ENCODE data around the gene AFF3.

AFF3 gene

DNA sequence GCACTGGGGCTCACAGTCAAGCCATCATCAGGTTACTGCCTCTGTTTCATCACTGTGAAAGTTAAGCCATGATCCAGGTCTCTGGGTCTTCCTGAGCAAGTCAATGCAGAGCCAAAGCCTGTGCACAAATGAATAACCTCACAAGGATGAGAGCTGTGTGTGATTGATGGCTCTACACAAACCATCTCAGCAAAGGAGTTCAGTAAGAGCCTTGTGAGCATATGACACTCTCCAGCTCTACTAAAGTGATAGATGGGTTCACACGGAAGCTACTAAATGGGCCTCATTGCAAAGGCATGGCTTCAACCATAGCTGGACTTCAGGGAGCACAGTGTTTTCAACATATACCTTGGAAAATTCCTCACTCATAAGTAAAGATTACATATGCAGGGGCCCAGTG, 101.5 kb downstream of the AFF3 start:
- DNase-seq, result no peak

- no peak for DNase-seq
Observed at GRCh38 chr2:100039291-100039980, 103.0 kb downstream of the AFF3 start.

DNA sequence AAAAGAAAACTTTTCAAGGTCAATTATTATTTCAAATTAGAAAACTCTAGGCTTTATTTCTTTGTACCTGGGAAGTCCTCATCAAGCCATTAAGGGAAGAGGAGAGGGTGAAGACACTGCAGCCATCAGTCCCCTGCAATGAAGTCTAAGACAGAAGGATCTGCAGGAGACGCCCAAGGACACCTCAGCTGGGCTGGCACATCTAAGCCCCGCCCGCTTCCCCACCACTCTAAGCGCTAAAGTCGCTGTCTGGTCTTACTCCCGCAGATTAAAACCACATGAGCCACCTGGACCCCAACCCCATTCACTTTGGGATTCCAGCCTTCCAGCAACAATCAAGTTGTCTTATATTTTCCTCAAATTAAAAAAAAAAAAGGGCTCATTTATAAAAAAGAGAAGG, 104.4 kb downstream of the AFF3 start:
- DNase-seq, result no peak

DNA sequence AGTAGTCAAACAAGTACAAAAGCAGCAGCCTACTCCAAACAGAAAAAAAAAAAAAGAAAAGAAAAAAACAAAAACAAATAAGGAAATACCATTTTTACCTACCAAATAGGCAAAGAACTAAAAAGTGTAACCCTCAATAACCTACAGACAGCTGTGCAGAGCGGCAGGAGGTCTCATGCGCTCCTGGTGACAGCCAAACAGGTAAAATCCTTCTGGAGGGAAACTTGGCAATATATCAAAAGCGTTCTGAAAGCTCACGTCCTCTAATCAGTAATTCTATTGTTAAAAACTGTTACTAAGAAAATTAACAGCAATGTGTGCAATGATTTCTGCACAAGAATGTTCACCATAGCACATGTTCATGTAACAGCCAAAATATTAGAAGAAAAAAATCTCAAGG, 105.6 kb downstream of the AFF3 start:
- DNase-seq, result no peak

DNA sequence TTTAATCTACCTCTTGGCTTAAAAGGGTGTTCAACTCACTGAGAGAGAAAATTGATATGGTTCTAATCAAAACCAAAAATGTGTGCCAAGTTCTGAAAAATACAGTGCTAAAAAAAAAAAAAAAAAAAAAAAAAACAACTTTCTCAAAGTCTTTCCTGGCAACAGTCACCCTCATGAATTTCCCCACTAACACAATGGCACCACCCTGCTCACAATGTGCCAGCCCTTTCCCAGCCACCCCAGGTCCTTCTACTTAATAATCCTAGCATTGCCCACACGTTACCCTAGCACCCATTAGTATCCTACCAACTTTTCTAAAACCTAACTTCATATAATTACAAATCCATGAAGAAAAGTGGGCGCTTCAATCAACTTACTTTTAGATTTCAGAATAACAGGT, 106.4 kb downstream of the AFF3 start:
- DNase-seq, result no peak

DNA sequence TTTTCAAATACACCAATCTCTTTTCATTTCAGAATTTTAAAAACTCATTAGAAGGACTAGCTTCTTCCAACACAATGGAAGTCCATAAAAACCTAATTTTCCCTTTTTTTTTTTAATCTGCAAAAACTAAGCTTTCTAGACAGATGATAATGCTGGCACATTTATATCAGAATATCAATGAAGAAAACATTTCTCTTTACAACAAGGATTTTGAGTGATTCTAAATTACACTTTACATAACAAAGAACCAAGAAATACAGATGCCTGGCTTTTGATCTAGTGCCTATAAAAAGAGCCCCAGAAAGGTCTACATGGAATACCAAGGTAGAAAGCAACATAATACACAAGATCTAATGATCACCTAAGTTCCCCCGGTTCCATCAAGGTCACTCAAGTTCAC, 108.0 kb downstream of the AFF3 start:
- DNase-seq, result no peak

- no peak for DNase-seq
Observed at GRCh38 chr2:100033976-100034375, 108.4 kb downstream of the AFF3 start.

DNA sequence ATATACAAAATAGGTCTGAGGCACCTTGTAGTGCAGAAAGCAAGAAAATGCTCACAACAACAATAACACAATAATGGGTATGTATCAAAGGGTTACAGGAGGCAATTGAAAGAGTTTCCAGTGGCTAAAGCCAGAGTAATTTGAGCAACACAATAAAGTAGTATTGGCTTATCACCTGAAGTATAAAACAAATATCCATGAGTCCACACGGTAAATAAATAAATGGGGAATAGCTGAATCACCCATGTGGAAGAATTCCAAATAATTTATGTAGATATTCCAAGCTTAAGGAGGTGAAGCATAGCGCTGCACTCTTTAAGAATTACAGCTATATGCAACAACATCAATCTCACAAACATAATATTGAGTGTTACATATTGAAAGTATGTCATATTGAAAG, 110.8 kb downstream of the AFF3 start:
- DNase-seq, result no peak

DNA sequence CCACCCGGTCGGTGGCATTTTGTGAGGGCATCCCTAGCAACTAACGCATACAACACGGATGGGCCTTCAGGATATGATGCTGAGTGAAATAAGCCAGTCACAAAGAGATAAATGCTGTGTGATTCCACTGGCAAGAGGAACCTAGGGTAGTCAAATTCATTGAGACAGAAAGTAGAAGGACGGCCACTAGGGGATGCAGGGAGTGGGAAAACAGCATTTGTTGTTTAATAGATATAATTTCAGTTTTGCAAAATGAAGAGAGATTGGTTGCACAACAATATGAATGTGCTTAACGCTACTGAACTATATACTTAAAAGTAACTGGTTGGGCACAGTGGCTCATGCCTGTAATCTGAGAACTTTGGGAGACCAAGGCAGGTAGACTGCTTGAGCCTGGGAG, 112.9 kb downstream of the AFF3 start:
- no peak for DNase-seq

DNA sequence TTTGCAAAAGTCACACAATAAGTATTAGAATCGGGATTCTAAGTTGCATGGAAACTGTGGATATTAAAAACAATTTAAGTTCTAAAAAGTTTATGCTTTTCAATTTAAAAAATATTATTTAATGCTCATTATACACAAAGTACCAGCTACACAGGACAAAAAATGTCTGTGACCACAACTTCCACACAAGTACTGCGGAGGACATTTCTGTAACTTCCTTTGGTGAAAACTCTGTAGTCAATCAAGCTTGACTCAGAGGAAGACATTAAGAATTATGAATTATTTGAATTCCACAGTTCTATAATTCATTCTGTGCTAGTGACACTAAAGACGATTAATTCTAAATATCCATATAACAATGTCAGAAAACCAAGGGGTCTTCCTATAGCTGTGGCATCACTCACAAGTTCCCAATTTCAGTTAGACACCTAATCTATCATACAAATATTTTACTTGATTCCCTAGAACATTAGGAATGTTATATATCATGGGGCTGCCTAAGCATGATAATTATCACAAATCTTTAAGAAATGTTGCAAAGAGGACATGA, 120.5 kb downstream of the AFF3 start:
- DNase-seq, result no peak

- no peak for DNase-seq
Observed at GRCh38 chr2:100019499-100019898, 122.9 kb downstream of the AFF3 start.

GRCh38 chr2:100018341-100019193, 123.8 kb downstream of the AFF3 start:
- DNase-seq, result no peak

- DNase-seq, result no peak
Observed at GRCh38 chr2:100017633-100018032, 124.8 kb downstream of the AFF3 start.

GRCh38 chr2:100016756-100017155, 125.6 kb downstream of the AFF3 start:
- no peak for DNase-seq

DNA sequence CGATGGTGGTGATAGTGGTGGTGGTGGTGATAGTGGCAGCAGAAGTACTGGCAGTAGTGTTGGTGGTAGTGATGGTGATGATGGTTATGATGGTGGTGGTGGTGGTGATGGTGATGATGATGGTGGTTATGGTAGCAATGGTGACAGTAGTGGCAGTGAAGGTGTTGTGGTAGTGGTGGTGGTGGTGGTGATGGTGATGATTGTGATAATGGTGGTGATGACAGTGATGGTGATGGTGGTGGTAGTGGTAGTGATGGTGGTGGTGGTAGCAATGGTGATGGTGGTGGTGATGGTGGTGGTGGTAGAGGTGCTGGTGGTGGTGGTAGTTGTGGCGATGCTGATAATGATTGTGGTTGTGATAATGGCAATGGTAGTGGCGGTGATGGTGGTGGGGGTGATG, 126.5 kb downstream of the AFF3 start:
- no peak for DNase-seq

GRCh38 chr2:100013892-100014677, 128.3 kb downstream of the AFF3 start:
- DNase-seq, result no peak

DNA sequence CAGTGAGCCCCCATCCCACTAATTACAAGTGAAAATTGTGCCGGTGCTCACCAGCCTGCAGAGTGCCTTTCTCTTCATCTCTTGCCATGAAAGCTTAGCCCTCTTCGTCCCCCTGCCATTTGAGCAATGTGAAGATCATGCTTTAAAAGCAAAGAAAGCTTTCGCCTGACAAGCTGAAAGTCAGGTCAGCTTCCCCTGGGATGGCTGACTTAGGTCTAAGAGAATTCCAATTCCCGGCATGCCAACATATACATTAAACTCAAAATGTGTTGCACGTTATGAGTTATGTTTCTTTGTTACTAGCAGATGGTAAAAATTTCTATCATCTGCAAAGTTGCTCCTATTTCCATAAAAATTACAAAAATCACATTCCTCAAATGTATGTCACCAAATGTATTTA, 129.8 kb downstream of the AFF3 start:
- no peak for DNase-seq

DNA sequence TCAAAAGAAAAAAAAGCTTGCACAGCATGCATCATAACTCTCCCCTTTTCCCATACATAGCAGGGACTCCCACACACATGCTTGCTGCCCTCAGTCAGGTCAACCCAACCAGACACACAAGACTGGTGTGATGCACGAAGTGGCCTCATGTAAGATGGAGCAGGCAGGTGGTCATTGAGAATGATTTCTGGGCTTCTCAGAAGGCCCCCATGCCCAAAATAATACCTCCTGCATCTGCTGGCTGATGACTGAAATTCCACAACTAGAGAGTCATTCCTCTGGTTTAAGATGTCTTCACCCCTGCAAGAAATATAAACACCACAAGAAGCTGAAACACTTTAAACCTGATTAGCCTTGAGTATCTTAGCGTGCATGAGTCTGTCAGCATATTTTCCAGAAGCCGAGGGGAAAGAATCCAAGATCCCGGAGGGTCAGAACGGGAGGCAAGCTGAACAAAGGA, 131.1 kb downstream of the AFF3 start:
- no peak for DNase-seq

GRCh38 chr2:100010606-100011005, 131.8 kb downstream of the AFF3 start:
- no peak for DNase-seq

DNA sequence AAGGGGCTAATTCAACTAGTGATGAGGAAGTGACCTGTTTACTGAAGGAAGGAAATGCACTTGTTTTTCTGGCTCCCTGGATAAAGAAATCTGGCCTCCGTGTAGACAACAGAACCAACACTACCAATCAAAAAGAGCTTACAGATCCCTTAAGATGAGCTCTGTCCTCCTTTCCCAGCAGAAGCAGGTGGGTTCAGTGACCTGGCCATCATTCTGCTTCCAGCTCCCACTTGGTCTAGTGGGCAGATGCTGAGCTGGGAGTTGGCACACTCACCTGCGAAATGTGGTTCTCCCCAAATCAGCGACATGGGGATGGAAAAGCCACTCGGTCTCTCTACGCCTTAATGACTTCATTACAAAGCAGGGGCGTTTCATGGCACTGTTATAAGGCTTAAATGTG, 132.6 kb downstream of the AFF3 start:
- DNase-seq, result no peak

GRCh38 chr2:100008956-100009355, 133.4 kb downstream of the AFF3 start:
- DNase-seq, result peak; percentile 5

- DNase-seq, result no peak
Observed at GRCh38 chr2:100006516-100006915, 135.9 kb downstream of the AFF3 start.

DNA sequence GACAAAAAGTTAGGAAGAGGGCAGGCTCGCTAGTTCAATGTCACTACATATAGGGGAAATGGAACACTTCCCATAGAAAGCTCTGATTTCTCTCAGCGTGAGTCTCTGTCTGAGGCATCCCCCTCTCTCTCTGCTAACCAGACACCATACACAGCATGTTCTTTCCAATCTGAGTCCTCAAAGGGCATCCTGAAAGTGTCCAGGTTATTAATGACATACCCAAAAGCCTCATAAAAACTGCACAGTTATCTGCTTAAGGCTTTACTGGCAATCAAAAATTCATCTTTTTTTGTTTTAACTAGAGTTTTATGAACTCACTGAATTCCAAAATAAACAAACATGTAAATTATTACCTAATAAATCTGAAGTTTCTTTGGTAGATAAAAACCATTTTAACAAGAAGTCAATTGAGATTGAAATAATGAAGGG, 137.4 kb downstream of the AFF3 start:
- DNase-seq, result no peak
